K562 (cell line): ENCODE measurements around the gene CLCA1. TPM values are rescaled to one million over a fixed set of nuclear protein-coding genes. Genes with fewer than 3 reads are reported as not detected.

ENCODE experiments used
- BHLHE40 ChIP-seq: IDR thresholded peaks from 2 replicates; pipeline ENCODE4 v1.6.1; 2011; ENCODE audit warnings: low read length, improper control_type of control experiment
- CAMTA2 ChIP-seq: fragments of 250-450 bp; sonication (Bioruptor Pico); conservative IDR thresholded peaks from 2 replicates; pipeline ENCODE4 v1.5.1; 2022
- CHD1 ChIP-seq: fragments of 200-600 bp; sonication (generic); IDR thresholded peaks from one replicate; pipeline ENCODE4 v1.6.1; 2012; ENCODE audit warnings: mild to moderate bottlenecking, moderate library complexity, low read length, inconsistent platforms
- FOXJ2 ChIP-seq: fragments of 200-800 bp; sonication (Bioruptor generic); IDR thresholded peaks from 2 replicates; pipeline ENCODE4 v1.6.1; 2016; ENCODE audit warnings: missing genetic modification characterization, missing compliant biosample characterization
- FOXP1 ChIP-seq: sonication (generic); formaldehyde crosslinking; IDR thresholded peaks from 2 replicates; pipeline ENCODE4 v1.8.0; 2022; ENCODE audit warnings: mild to moderate bottlenecking, missing genetic modification reagents
- LCOR ChIP-seq: sonication (generic); formaldehyde crosslinking; IDR thresholded peaks from 2 replicates; pipeline ENCODE4 v1.8.0; 2022; ENCODE audit warnings: mild to moderate bottlenecking, missing genetic modification reagents
- MTA2 ChIP-seq: fragments of 450-650 bp; IDR thresholded peaks from 2 replicates; pipeline ENCODE4 v1.6.1; 2016; ENCODE audit warnings: low read depth
- MYC ChIP-seq, 2 experiments: fragments of 250-450 bp in 1 of 2; sonication (Bioruptor Pico) in 1 of 2; IDR thresholded peaks; 2 replicates each; pipeline versions ENCODE4 v1.5.1 to v1.6.1; 2012 to 2021; ENCODE audit warnings: low read depth in 2 of 2, borderline replicate concordance in 1 of 2, improper control_type of control experiment in 1 of 2, low read length in 1 of 2, mild to moderate bottlenecking in 1 of 2, moderate library complexity in 1 of 2
- NFIC ChIP-seq: fragments of 450-650 bp; IDR thresholded peaks from 2 replicates; pipeline ENCODE4 v1.6.1; 2017; ENCODE audit warnings: mild to moderate bottlenecking, inconsistent platforms
- RAD51 ChIP-seq: fragments of 450-650 bp; IDR thresholded peaks from 2 replicates; pipeline ENCODE4 v1.7.1; 2016; ENCODE audit warnings: low read depth, mild to moderate bottlenecking, borderline replicate concordance
- RBFOX2 ChIP-seq: fragments of 200-400 bp; formaldehyde crosslinking; IDR thresholded peaks from 2 replicates; pipeline ENCODE4 v1.6.1; 2017; ENCODE audit warnings: low read depth, mild to moderate bottlenecking, low read length, moderate library complexity
- SPI1 ChIP-seq: IDR thresholded peaks from 2 replicates; pipeline ENCODE4 v1.6.1; 2011; ENCODE audit warnings: low read depth, low read length, control low read depth, borderline replicate concordance
- TCF3 ChIP-seq: sonication (generic); formaldehyde crosslinking; IDR thresholded peaks from 2 replicates; pipeline ENCODE4 v1.4.0; 2020; ENCODE audit warnings: mild to moderate bottlenecking, missing genetic modification reagents
- VEZF1 ChIP-seq: fragments of 200-800 bp; sonication (Bioruptor generic); IDR thresholded peaks from 2 replicates; pipeline ENCODE4 v1.6.1; 2017; ENCODE audit warnings: missing genetic modification characterization, missing compliant biosample characterization
- ZNF408 ChIP-seq: fragments of 250-450 bp; sonication (Bioruptor Pico); IDR thresholded peaks from 2 replicates; pipeline ENCODE4 v1.4.0; 2020; ENCODE audit warnings: low read depth, mild to moderate bottlenecking, moderate library complexity
- ZNF41 ChIP-seq: fragments of 250-450 bp; sonication (Bioruptor Pico); conservative IDR thresholded peaks from 2 replicates; pipeline ENCODE4 v1.4.0; 2020; ENCODE audit warnings: mild to moderate bottlenecking
- ZNF830 ChIP-seq: fragments of 250-450 bp; sonication (Bioruptor Pico); IDR thresholded peaks from 2 replicates; pipeline ENCODE4 v1.5.0; 2021; ENCODE audit warnings: mild to moderate bottlenecking
- polyA plus RNA-seq, 8 experiments: library from polyadenylated mRNA; depleted of rRNA in 4 of 8; stranded (reverse) in 5 of 8; unstranded in 3 of 8; fragments of >200 nt; fragmentation: Nextera tagmentation in 2 of 8; fragmentation: Illumina TruSeq in 1 of 8; extraction: Ambion mirVana in 2 of 8; extraction: Trizol in 1 of 8; gene quantifications; 2 replicates each; pipeline versions ENCODE4 v1.2.1 to v1.2.3, GENCODE V29; 2011 to 2014; ENCODE audit warnings: inconsistent platforms in 1 of 8, missing spikeins in 1 of 8
- total RNA-seq, 7 experiments: library from RNA; depleted of rRNA in 6 of 7; stranded (reverse); fragments of >200 nt in 6 of 7; fragmentation: Illumina TruSeq in 2 of 7; extraction: Trizol in 2 of 7; gene quantifications; 2 replicates each; pipeline versions ENCODE4 v1.2.1 to v1.2.3, GENCODE V29; 2011 to 2021; ENCODE audit warnings: low replicate concordance in 1 of 7
- TF ChIP-seq, protein P1 (sequence below): fragments of 450-650 bp; IDR thresholded peaks from 2 replicates; pipeline ENCODE4 v1.7.1; 2018; ENCODE audit warnings: mild to moderate bottlenecking, low read depth; ENCODE audit not compliant: partially characterized antibody
- TF ChIP-seq, protein P2 (sequence below): fragments of 250-450 bp; sonication (Bioruptor Pico); IDR thresholded peaks from 2 replicates; pipeline ENCODE4 v1.5.0; 2021; ENCODE audit warnings: mild to moderate bottlenecking, moderate library complexity
- TF ChIP-seq, protein P3 (sequence below): sonication (generic); formaldehyde crosslinking; IDR thresholded peaks from 2 replicates; pipeline ENCODE4 v1.8.1; 2023; ENCODE audit warnings: mild to moderate bottlenecking, missing genetic modification reagents, moderate library complexity

Gene CLCA1
- total and polyA plus RNA-seq, 9 of the 15 experiments (the other 6 are each of a cell fraction or from before 2014, with no cell fraction given): 0.03 to 0.08 (median 0.04) TPM; not detected in 6

- TF ChIP-seq TCF3 (CRISPR knock-in tag) (peak; percentile 91), NFIC (peak; percentile 84), BHLHE40 (peak; percentile 52; the same call in 1 of the 2 replicates), RAD51 (no peak), MTA2 (peak; percentile 81), ZNF830 (CRISPR knock-in tag) (0 out of 2 replicates have a peak, but pooled peaks have one; percentile 77), ZNF41 (CRISPR knock-in tag) (peak; percentile 97), MYC (IDR thresholded peaks at IDR 0.05; ENCODE audit: low read depth, low read length) (no peak), MYC (CRISPR knock-in tag; IDR thresholded peaks at IDR 0.05; ENCODE audit: borderline replicate concordance, low read depth) (peak; percentile 93), SPI1 (no peak), RBFOX2 (0 out of 2 replicates have a peak, but pooled peaks have one; percentile 21), VEZF1 (CRISPR knock-in tag) (peak; percentile 48; the same call in 1 of the 2 replicates), CAMTA2 (CRISPR knock-in tag) (no peak), CHD1 (no peak), FOXP1 (CRISPR knock-in tag) (no peak), FOXJ2 (tag) (no peak), LCOR (no peak; the same call in 1 of the 2 replicates), ZNF408 (no peak)
- TF ChIP-seq, protein P1, sequence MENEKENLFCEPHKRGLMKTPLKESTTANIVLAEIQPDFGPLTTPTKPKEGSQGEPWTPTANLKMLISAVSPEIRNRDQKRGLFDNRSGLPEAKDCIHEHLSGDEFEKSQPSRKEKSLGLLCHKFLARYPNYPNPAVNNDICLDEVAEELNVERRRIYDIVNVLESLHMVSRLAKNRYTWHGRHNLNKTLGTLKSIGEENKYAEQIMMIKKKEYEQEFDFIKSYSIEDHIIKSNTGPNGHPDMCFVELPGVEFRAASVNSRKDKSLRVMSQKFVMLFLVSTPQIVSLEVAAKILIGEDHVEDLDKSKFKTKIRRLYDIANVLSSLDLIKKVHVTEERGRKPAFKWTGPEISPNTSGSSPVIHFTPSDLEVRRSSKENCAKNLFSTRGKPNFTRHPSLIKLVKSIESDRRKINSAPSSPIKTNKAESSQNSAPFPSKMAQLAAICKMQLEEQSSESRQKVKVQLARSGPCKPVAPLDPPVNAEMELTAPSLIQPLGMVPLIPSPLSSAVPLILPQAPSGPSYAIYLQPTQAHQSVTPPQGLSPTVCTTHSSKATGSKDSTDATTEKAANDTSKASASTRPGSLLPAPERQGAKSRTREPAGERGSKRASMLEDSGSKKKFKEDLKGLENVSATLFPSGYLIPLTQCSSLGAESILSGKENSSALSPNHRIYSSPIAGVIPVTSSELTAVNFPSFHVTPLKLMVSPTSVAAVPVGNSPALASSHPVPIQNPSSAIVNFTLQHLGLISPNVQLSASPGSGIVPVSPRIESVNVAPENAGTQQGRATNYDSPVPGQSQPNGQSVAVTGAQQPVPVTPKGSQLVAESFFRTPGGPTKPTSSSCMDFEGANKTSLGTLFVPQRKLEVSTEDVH: no peak
- TF ChIP-seq, protein P2, sequence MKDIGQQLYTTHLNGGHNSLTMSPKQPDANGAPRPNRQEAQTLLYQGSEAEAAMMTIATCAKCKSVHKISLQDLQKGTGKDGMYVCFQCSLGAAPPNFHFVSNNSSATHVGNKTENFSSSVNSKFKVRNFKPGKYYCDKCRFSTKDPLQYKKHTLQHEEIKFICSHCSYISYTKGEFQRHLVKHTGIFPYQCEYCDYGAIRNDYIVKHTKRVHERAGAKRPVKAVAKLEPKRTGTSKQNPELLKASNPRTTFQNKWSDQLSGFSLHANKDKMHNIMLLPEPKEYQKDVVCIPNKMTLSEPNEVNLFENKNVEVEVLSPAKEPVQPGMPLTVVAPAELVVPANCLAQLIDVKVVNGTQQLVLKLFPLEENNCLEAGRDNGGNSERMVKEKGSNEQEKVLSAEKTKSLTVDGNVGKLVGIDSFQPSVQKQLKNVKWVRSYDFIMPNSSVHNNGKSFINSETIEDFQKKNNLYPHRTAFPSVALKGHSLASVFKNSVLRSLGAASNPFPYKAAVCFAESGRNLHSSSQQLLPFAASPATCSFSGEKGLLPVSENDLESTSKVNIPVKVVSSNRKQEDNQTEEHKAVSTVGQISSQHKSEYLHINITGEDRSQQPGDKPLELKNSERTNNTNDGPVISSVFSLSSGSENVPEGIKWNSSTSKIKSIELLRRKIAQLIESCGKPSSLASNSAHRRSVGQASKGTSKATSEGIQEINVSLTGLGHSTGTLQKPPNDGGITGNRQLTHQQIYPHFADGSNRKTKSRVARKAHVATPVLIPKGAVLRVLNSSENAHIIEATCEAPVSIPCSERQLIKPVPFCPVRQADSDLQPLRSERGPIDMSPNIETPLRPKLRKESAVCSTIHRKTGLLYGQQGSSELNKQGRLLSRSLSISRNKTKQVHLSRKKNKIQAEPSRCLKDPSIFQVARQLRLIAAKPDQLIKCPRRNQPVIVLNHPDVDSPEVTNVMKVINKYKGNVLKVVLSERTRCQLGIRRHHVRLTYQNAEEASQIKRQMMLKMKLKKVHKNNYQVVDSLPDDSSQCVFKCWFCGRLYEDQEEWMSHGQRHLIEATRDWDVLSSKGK (CRISPR knock-in tag): no peak
- TF ChIP-seq, protein P3, sequence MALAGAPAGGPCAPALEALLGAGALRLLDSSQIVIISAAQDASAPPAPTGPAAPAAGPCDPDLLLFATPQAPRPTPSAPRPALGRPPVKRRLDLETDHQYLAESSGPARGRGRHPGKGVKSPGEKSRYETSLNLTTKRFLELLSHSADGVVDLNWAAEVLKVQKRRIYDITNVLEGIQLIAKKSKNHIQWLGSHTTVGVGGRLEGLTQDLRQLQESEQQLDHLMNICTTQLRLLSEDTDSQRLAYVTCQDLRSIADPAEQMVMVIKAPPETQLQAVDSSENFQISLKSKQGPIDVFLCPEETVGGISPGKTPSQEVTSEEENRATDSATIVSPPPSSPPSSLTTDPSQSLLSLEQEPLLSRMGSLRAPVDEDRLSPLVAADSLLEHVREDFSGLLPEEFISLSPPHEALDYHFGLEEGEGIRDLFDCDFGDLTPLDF (CRISPR knock-in tag): no peak
Measured at GRCh38 chr1:86461482-86461881, 7.2 kb upstream of the CLCA1 start (continued).
